NCI-H1417 (cell line): ENCODE results near the gene STMN3.
"Not testable (repeated sequence)": the region's sequence is repeated elsewhere in the genome, so short reads cannot be mapped to it uniquely, and the experiment has no call there.

Source experiments
- DNase-seq, 3 experiments: peaks; one replicate each; lab custom pipeline; 2025; lab: John Stamatoyannopoulos, UW

STMN3 gene

GRCh38 chr20:63612276-63612931, 40.8 kb downstream of the STMN3 start:
- DNase-seq = no peak

GRCh38 chr20:63611646-63612045, 41.6 kb downstream of the STMN3 start:
- DNase-seq = no peak

GRCh38 chr20:63610581-63611435, 42.4 kb downstream of the STMN3 start:
- DNase-seq = no peak

GRCh38 chr20:63606686-63607085, 46.5 kb downstream of the STMN3 start:
- DNase-seq = no peak

- DNase-seq = no peak
Measured at GRCh38 chr20:63602321-63602720, 50.9 kb downstream of the STMN3 start.

GRCh38 chr20:63601679-63602078, 51.5 kb downstream of the STMN3 start:
- not testable (repeated sequence) for DNase-seq

- DNase-seq = no peak
Measured at GRCh38 chr20:63599396-63600050, 53.7 kb downstream of the STMN3 start.

- DNase-seq = no peak
Measured at GRCh38 chr20:63598479-63599395, 54.5 kb downstream of the STMN3 start.

GRCh38 chr20:63597651-63598478, 55.4 kb downstream of the STMN3 start:
- no peak for DNase-seq

- no peak for DNase-seq
Measured at GRCh38 chr20:63596423-63596822, 56.8 kb downstream of the STMN3 start.

GRCh38 chr20:63595416-63596127, 57.7 kb downstream of the STMN3 start:
- no peak for DNase-seq

GRCh38 chr20:63594043-63594561, 59.1 kb downstream of the STMN3 start:
- DNase-seq = no peak

- no peak for DNase-seq
Measured at GRCh38 chr20:63592661-63593060, 60.6 kb downstream of the STMN3 start.

- no peak for DNase-seq
Measured at GRCh38 chr20:63591786-63592355, 61.4 kb downstream of the STMN3 start.

GRCh38 chr20:63591147-63591533, 62.1 kb downstream of the STMN3 start:
- DNase-seq = no peak

GRCh38 chr20:63590218-63591146, 62.7 kb downstream of the STMN3 start:
- DNase-seq = no peak
